D721Med (cell line): ENCODE data around the gene ATP13A2.

Experiments used
- DNase-seq: peaks from one replicate; pipeline ENCODE4 v3.0.0; 2011; ENCODE audit warnings: low spot score; ENCODE audit not compliant: insufficient read length
- FAIRE-seq: peaks from 2 replicates; lab custom pipeline; 2011; peaks lifted over from hg19 to GRCh38; lab: Jason Lieb, UNC
- CTCF ChIP-seq: IDR thresholded peaks from 2 replicates; pipeline ENCODE4 v1.5.1; 2012; ENCODE audit warnings: mild to moderate bottlenecking, control low read depth; ENCODE audit not compliant: insufficient read depth; ENCODE audit errors: missing control alignments

Gene ATP13A2

GRCh38 chr1:16979475-16980327 lies 32.0 kb downstream of the ATP13A2 start:
- TF ChIP-seq CTCF, result no peak
- DNase-seq, result no peak
- FAIRE-seq, result no peak

GRCh38 chr1:16978567-16979474 lies 32.9 kb downstream of the ATP13A2 start:
- no peak for FAIRE-seq
- DNase-seq, result no peak
- no peak for TF ChIP-seq CTCF

- TF ChIP-seq CTCF, result no peak
- no peak for FAIRE-seq
- no peak for DNase-seq
These were observed 33.6 kb downstream of the ATP13A2 start for GRCh38 chr1:16978139-16978538.

GRCh38 chr1:16977377-16977776 lies 34.4 kb downstream of the ATP13A2 start:
- DNase-seq (no peak), FAIRE-seq (no peak)
- TF ChIP-seq CTCF, result no peak

GRCh38 chr1:16976966-16977365 lies 34.8 kb downstream of the ATP13A2 start:
- no peak for DNase-seq
- no peak for TF ChIP-seq CTCF
- FAIRE-seq, result no peak

GRCh38 chr1:16975838-16976237 lies 35.9 kb downstream of the ATP13A2 start:
- FAIRE-seq, result no peak
- TF ChIP-seq CTCF, result no peak
- no peak for DNase-seq
